CD4-positive, alpha-beta memory T cell (primary cell): ENCODE measurements around the gene ZSCAN30. TPM values are rescaled to one million over a fixed set of nuclear protein-coding genes. Genes with fewer than 3 reads are reported as not detected.

Source experiments
- CTCF ChIA-PET: fragments of 350-600 bp; sonication (Branson Sonifier 250); formaldehyde crosslinking; loops from one replicate; lab custom pipeline; 2021; ENCODE audit warnings: inconsistent platforms; ENCODE audit not compliant: partially characterized antibody; lab: Charles Lee
- POLR2A ChIA-PET: fragments of 350-600 bp; sonication (Branson Sonifier 250); formaldehyde crosslinking; loops from one replicate; lab custom pipeline; 2021; ENCODE audit not compliant: partially characterized antibody; lab: Charles Lee
- DNase-seq, 5 donors: peaks; one replicate each; pipeline versions ENCODE4 v3.0.0 to v3.0.0-alpha.2; 2020 to 2022; ENCODE audit warnings: mixed read lengths in 1 of 5
- H3K27ac ChIP-seq: one replicate; pipeline ENCODE4 v1.7.0; 2013; ENCODE audit warnings: low read depth, low read length
- H3K27me3 ChIP-seq: 2 replicates; pipeline ENCODE4 v1.7.0; 2013; ENCODE audit warnings: mild to moderate bottlenecking, low read length, moderate library complexity; ENCODE audit not compliant: insufficient read depth
- H3K36me3 ChIP-seq: 2 replicates; pipeline ENCODE4 v1.7.0; 2013; ENCODE audit warnings: mild to moderate bottlenecking, low read length, moderate library complexity; ENCODE audit not compliant: insufficient read depth
- H3K4me1 ChIP-seq: 2 replicates; pipeline ENCODE4 v1.7.0; 2013; ENCODE audit warnings: mild to moderate bottlenecking, low read length, moderate library complexity; ENCODE audit not compliant: insufficient read depth
- H3K4me3 ChIP-seq, 2 donors: one replicate each; pipeline ENCODE4 v1.7.0; 2013; ENCODE audit warnings: low read length in 2 of 2, mild to moderate bottlenecking in 1 of 2
- H3K9me3 ChIP-seq, 2 donors: one replicate each; pipeline ENCODE4 v1.7.0; 2013; ENCODE audit warnings: low read length in 2 of 2, control low read depth in 1 of 2; ENCODE audit not compliant: control insufficient read depth in 1 of 2
- H3K27ac Mint-ChIP-seq, 7 donors: one replicate each; pipeline ENCODE4 v1.8.0; 2020 to 2021; ENCODE audit warnings: mixed read lengths in 7 of 7, mild to moderate bottlenecking in 6 of 7, inconsistent platforms in 3 of 7, moderate library complexity in 3 of 7
- H3K27me3 Mint-ChIP-seq, 2 donors: one replicate each; pipeline ENCODE4 v1.8.0; 2020 to 2021; ENCODE audit warnings: mixed read lengths in 2 of 2
- H3K36me3 Mint-ChIP-seq, 2 donors: one replicate each; pipeline ENCODE4 v1.8.0; 2020 to 2021; ENCODE audit warnings: mixed read lengths in 2 of 2, inconsistent platforms in 1 of 2, mild to moderate bottlenecking in 1 of 2
- H3K4me1 Mint-ChIP-seq, 4 donors: one replicate each; pipeline ENCODE4 v1.8.0; 2020 to 2021; ENCODE audit warnings: mixed read lengths in 4 of 4, mild to moderate bottlenecking in 1 of 4
- H3K4me3 Mint-ChIP-seq, 8 donors: one replicate each; pipeline ENCODE4 v1.8.0; 2020 to 2021; ENCODE audit warnings: mixed read lengths in 8 of 8, mild to moderate bottlenecking in 7 of 8, moderate library complexity in 6 of 8, inconsistent platforms in 3 of 8
- H3K9me3 Mint-ChIP-seq, 8 donors: one replicate each; pipeline ENCODE4 v1.8.0; 2020 to 2021; ENCODE audit warnings: mixed read lengths in 8 of 8, mild to moderate bottlenecking in 5 of 8, inconsistent platforms in 3 of 8, moderate library complexity in 1 of 8
- intact Hi-C: fragments of 100-400 bp; cut with micrococcal nuclease; formaldehyde crosslinking; loops from one replicate; pipeline ENCODE4 v1.15.1; 2023
- polyA plus RNA-seq, 2 donors: library from polyadenylated mRNA; unstranded; fragments of 300-500 nt; fragmentation: Illumina TruSeq; gene quantifications; one replicate each; pipeline ENCODE4 v1.2.3, GENCODE V29; 2021
- total RNA-seq, 2 experiments: library from RNA; stranded (reverse); gene quantifications; one replicate each; pipeline ENCODE4 v1.2.3, GENCODE V29; 2021

ZSCAN30 gene
- total and polyA plus RNA-seq, 4 experiments from 2014 or later = 2.6 to 18.4 (median 11.3) TPM

DNA sequence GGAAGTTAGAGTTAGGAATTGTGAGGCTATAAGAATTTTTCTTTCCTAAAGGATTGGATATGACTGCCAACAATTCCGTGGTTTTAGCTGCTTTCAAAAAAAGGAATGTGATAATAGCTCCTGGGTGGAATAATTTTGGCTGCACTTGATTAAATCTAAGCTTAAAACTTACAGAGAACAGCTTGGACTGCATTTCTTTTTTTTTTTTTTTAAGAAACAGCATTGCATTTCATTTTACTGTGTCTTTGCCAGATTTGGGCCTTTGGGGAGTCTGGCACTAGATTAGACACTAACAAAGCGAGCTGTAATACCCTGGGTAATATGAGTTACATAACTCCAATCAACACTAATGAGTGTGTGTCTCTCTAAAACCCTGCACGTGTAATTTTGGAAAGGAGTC lies 87.0 kb downstream of the ZSCAN30 start:
- ChIA-PET CTCF (interaction anchor here (0.7 to 1.0 kb wide), 3 partner anchors 17 to 197 kb away, joined by 3 read pairs; no protein-coding TSS in a partner anchor), POLR2A (no interaction called here)
- no peak for DNase-seq
- intact Hi-C loops = no loop called here
- Histone ChIP-seq H3K36me3 (no peaks in the 10 kb centered on the region), H3K9me3 (no peaks in the 10 kb centered on the region), H3K27ac (no peak overlapping the region), H3K4me1 (no peaks in the 10 kb centered on the region), H3K4me3 (no peak overlapping the region), H3K27me3 (no peaks in the 10 kb centered on the region)
- H3K4me3 Mint-ChIP-seq = no peak overlapping the region
- H3K9me3 Mint-ChIP-seq = peaks cover 0 to 10% (median 7%) of the 10 kb centered on the region in 8 donors
- H3K27ac Mint-ChIP-seq = no peak overlapping the region
- H3K27me3 Mint-ChIP-seq = peaks cover 8 to 12% of the 10 kb centered on the region in 2 donors
- H3K4me1 Mint-ChIP-seq = no peaks in the 10 kb centered on the region
- H3K36me3 Mint-ChIP-seq = no peaks in the 10 kb centered on the region

DNA sequence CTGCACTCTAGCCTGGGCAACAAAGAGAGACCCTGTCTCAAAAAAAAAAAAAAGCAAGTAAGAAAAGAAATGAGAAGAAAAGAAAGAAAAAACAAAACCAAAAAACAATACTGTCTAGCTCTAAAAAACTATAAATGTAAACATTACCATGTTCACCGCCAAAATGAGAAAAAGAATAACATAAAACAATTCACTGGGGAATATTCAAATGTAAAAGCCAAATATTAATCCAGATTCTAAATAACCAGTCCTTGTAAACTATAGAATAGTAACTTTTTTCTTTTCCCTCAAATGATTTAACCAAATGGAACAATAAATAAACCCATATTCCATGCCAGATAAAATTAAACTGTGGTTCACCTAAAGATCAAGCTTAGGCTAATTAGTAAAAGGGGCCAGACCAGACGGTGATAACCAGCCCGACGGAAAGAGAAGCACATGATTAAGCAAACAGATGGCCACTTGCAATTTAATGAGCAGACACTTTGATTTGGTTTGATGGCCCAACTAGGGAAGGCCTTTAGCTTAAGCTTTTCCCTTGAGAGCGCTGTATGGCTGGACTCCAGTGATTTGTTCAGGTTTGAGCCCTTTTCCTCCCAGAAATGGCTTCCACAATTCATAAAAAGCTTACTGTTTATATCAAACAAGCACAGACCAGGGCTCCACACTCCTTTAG lies 88.6 kb downstream of the ZSCAN30 start:
- intact Hi-C loops = no loop called here
- CTCF ChIA-PET = interaction anchor here (0.9 kb wide), 1 partner anchor 8 kb away, joined by 3 read pairs; no protein-coding TSS in a partner anchor

More for the DNA sequence above, 88.6 kb downstream of the ZSCAN30 start:
- H3K4me3 Mint-ChIP-seq = no peak overlapping the region
- H3K36me3 ChIP-seq = no peaks in the 10 kb centered on the region
- no peaks in the 10 kb centered on the region for H3K27me3 ChIP-seq
- no peak overlapping the region for H3K27ac ChIP-seq
- no peak overlapping the region for H3K27ac Mint-ChIP-seq
- POLR2A ChIA-PET = no interaction called here
- H3K9me3 ChIP-seq = no peaks in the 10 kb centered on the region
- H3K4me1 ChIP-seq = no peaks in the 10 kb centered on the region
- H3K36me3 Mint-ChIP-seq = no peaks in the 10 kb centered on the region
- H3K9me3 Mint-ChIP-seq = peaks cover 0 to 10% (median 7%) of the 10 kb centered on the region in 8 donors
- H3K4me1 Mint-ChIP-seq = no peaks in the 10 kb centered on the region
- peaks cover 10 to 12% of the 10 kb centered on the region in 2 donors for H3K27me3 Mint-ChIP-seq
- DNase-seq = no peak
- H3K4me3 ChIP-seq = no peak overlapping the region

Other genes with a start within 250 kb of the ZSCAN30 start
- gene MAPRE2, start 248.8 kb downstream of the ZSCAN30 start, total RNA-seq = 10 to 100 TPM; 48.8 to 54.1 TPM
- gene MAPRE2, start 248.8 kb downstream of the ZSCAN30 start, polyA plus RNA-seq = 100 to 1,000 TPM in 1 of 2 donors, 10 to 100 TPM in 1; 66.5 to 100 TPM
- gene ZNF397, start 49.2 kb downstream of the ZSCAN30 start, total RNA-seq = 10 to 100 TPM; 56.1 to 58.5 TPM
- gene ZNF397, start 49.2 kb downstream of the ZSCAN30 start, polyA plus RNA-seq = 1 to 10 TPM; 4.6 to 7.4 TPM
- gene ZNF24, start 54.2 kb upstream of the ZSCAN30 start, total RNA-seq = 10 to 100 TPM; 89.1 to 90.5 TPM
- gene ZNF24, start 54.2 kb upstream of the ZSCAN30 start, polyA plus RNA-seq = 10 to 100 TPM; 67.9 to 76.1 TPM
- 1 to 10 TPM; 5.5 to 7.3 TPM for gene ZNF396, start 87.1 kb upstream of the ZSCAN30 start, total RNA-seq
- gene ZNF396, start 87.1 kb upstream of the ZSCAN30 start, polyA plus RNA-seq = 1 to 10 TPM; 1.1 to 1.5 TPM
- gene INO80C, start 207.7 kb upstream of the ZSCAN30 start, total RNA-seq = 10 to 100 TPM; 27.3 to 30.3 TPM
- 10 to 100 TPM; 18.9 to 28.9 TPM for gene INO80C, start 207.7 kb upstream of the ZSCAN30 start, polyA plus RNA-seq